Small intestine (tissue), 7 donors: ENCODE results near the gene CHRNB4. TPM values are rescaled to one million over a fixed set of nuclear protein-coding genes. Genes with fewer than 3 reads are reported as not detected.

Experiments
- DNase-seq, 2 donors: peaks; one replicate each; pipeline versions ENCODE4 v3.0.0 to v3.0.0-alpha.2; 2013
- FAIRE-seq: peaks from 2 replicates; lab custom pipeline; 2012; peaks lifted over from hg19 to GRCh38; lab: Jason Lieb, UNC
- H3K27ac ChIP-seq, 3 donors: one replicate each; pipeline ENCODE4 v1.5.1; 2013; ENCODE audit warnings: low read length in 2 of 3, mild to moderate bottlenecking in 2 of 3, control low read depth in 1 of 3, inconsistent platforms in 1 of 3, low read depth in 1 of 3, moderate library complexity in 1 of 3
- H3K27me3 ChIP-seq, 3 donors: one replicate each; pipeline ENCODE4 v1.6.1; 2013; ENCODE audit warnings: low read length in 3 of 3, inconsistent platforms in 1 of 3; ENCODE audit not compliant: control insufficient read depth in 3 of 3, insufficient read depth in 3 of 3
- H3K36me3 ChIP-seq, 3 donors: one replicate each; pipeline ENCODE4 v1.6.1; 2013; ENCODE audit warnings: low read length in 3 of 3, inconsistent platforms in 1 of 3, low read depth in 1 of 3, mild to moderate bottlenecking in 1 of 3, moderate library complexity in 1 of 3; ENCODE audit not compliant: control insufficient read depth in 3 of 3, insufficient read depth in 2 of 3
- H3K4me1 ChIP-seq, 3 donors: one replicate each; pipeline ENCODE4 v1.6.1; 2013; ENCODE audit warnings: low read length in 2 of 3, inconsistent platforms in 1 of 3, low read depth in 1 of 3, mild to moderate bottlenecking in 1 of 3, moderate library complexity in 1 of 3; ENCODE audit not compliant: control insufficient read depth in 3 of 3, insufficient read depth in 2 of 3
- H3K4me3 ChIP-seq, 3 donors: one replicate each; pipeline ENCODE4 v1.5.1; 2013; ENCODE audit warnings: low read length in 3 of 3, control low read depth in 1 of 3, inconsistent platforms in 1 of 3, low read depth in 1 of 3, mild to moderate bottlenecking in 1 of 3, moderate library complexity in 1 of 3
- H3K9me3 ChIP-seq, 2 donors: one replicate each; pipeline ENCODE4 v1.6.1; 2013; ENCODE audit warnings: low read depth in 1 of 2, low read length in 1 of 2; ENCODE audit not compliant: control insufficient read depth in 2 of 2, insufficient read depth in 1 of 2
- WGBS, 3 donors: extraction: QIAGEN DNeasy Blood & Tissue Kit; methylation state at CpG; one replicate each; pipeline ENCODE4 v1.1.7; 2013; 5-methylcytosine and 5-hydroxymethylcytosine counted together
- polyA plus RNA-seq, 4 donors: library from polyadenylated mRNA; stranded (reverse) in 3 of 4; unstranded in 1 of 4; fragments of 200-250 nt in 3 of 4; fragments of 120-200 nt in 1 of 4; gene quantifications; one replicate each; pipeline versions ENCODE4 v1.2.1 to v1.2.3, GENCODE V29; 2013
- donor health status: healthy with polysubstance abuse.
- donor health status: control.
- donor health status: control.
- donor health status: Bipolar disorder and iron deficiency.
- donor health status: healthy.

The CHRNB4 gene
- polyA plus RNA-seq, 4 donors: 0.43 to 1.4 TPM; not detected in 2

DNA sequence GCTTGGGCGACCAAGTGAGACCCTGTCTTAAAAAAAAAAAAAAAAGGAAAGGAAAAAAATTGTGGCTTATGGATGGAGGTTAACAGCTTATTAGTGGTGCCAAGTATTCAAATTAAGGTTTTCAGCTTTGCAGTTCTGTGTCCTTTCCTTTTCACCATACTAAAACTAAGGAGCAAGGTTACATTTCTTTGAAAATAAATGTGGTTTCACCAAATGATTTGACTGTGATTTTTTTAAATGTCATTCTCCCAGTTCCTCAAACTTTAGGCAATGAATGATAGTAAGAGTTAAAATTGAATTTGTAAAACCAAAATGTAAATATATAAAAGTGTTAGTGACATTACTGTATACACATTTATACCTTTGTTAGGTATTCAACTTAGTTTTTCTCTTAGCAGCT, 66.1 kb downstream of the CHRNB4 start:
- Histone ChIP-seq H3K27me3 (no peaks in the 10 kb centered on the region), H3K9me3 (no peaks in the 10 kb centered on the region), H3K4me3 (no peak overlapping the region), H3K27ac (no peak overlapping the region), H3K4me1 (no peaks in the 10 kb centered on the region), H3K36me3 (no peaks in the 10 kb centered on the region)
- WGBS, 3 donors: 95 to 100% (median 96%) methylated on average over 1 of the region's 1 CpG
- DNase-seq (no peak), FAIRE-seq (no peak)

Other genes with a start within 250 kb of the CHRNB4 start
- gene IREB2, start 203.0 kb downstream of the CHRNB4 start, polyA plus RNA-seq: 10 to 100 TPM; 12.4 to 63.6 (median 15.3) TPM
- gene HYKK, start 133.6 kb downstream of the CHRNB4 start, polyA plus RNA-seq: 10 to 100 TPM in 2 of 4 donors, 1 to 10 TPM in 2; 6.8 to 12.4 (median 9.8) TPM
- 100 to 1,000 TPM; 221 to 348 (median 300) TPM for gene PSMA4, start 100.8 kb downstream of the CHRNB4 start, polyA plus RNA-seq
- 1 to 10 TPM in 1 of 4 donors, under 1 TPM in 3; 0.67 to 9.8 (median 0.82) TPM for gene CHRNA5, start 75.7 kb downstream of the CHRNB4 start, polyA plus RNA-seq
- 1 to 10 TPM in 2 of 4 donors, not detected in 2; 2.2 to 7.3 TPM for gene CHRNA3, start 20.2 kb downstream of the CHRNB4 start, polyA plus RNA-seq
- gene ADAMTS7, start 170.3 kb upstream of the CHRNB4 start, polyA plus RNA-seq: 1 to 10 TPM in 1 of 4 donors, under 1 TPM in 2, not detected in 1; 0.27 to 8.8 (median 0.84) TPM
- gene MORF4L1, start 231.7 kb upstream of the CHRNB4 start, polyA plus RNA-seq: 100 to 1,000 TPM; 157 to 357 (median 224) TPM